Measurements from ENCODE around the gene TOMM40. TPM values are rescaled to one million over a fixed set of nuclear protein-coding genes. Genes with fewer than 3 reads are reported as not detected.

The TOMM40 gene
- total and polyA plus RNA-seq, 2 of the 13 experiments (the other 11 are each of a cell fraction or from before 2014, with no cell fraction given): 72.0 to 110 TPM

GRCh38 chr19:44847144-44848035 is 43.7 kb upstream of the TOMM40 start (continued):
- peak in 1 of 2 experiments; percentile 14; a peak in 2 of 4 replicates for TF ChIP-seq HMGXB4 (CRISPR knock-in tag; IDR thresholded peaks at IDR 0.05; ENCODE audit: borderline replicate concordance in 1 of 2, low read depth in 1 of 2)
- 0 out of 2 replicates have a peak, but pooled peaks have one; percentile 8 for TF ChIP-seq ARID2 (CRISPR knock-in tag; IDR thresholded peaks at IDR 0.05; ENCODE audit: borderline replicate concordance)
- no peak for TF ChIP-seq ZNF710 (CRISPR knock-in tag; IDR thresholded peaks at IDR 0.05; ENCODE audit: borderline replicate concordance)
- TF ChIP-seq ZNF737 (CRISPR knock-in tag; IDR thresholded peaks at IDR 0.05; ENCODE audit: borderline replicate concordance): no peak
- TF ChIP-seq, protein P1, sequence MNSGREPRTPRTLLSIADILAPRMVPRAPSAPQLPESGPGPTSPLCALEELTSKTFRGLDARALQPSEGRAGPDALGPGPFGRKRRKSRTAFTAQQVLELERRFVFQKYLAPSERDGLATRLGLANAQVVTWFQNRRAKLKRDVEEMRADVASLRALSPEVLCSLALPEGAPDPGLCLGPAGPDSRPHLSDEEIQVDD (CRISPR knock-in tag; IDR thresholded peaks at IDR 0.05; ENCODE audit: borderline replicate concordance): no peak
- TF ChIP-seq, protein P2, sequence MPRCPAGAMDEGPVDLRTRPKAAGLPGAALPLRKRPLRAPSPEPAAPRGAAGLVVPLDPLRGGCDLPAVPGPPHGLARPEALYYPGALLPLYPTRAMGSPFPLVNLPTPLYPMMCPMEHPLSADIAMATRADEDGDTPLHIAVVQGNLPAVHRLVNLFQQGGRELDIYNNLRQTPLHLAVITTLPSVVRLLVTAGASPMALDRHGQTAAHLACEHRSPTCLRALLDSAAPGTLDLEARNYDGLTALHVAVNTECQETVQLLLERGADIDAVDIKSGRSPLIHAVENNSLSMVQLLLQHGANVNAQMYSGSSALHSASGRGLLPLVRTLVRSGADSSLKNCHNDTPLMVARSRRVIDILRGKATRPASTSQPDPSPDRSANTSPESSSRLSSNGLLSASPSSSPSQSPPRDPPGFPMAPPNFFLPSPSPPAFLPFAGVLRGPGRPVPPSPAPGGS (CRISPR knock-in tag; IDR thresholded peaks at IDR 0.05): no peak
- TF ChIP-seq, protein P3, sequence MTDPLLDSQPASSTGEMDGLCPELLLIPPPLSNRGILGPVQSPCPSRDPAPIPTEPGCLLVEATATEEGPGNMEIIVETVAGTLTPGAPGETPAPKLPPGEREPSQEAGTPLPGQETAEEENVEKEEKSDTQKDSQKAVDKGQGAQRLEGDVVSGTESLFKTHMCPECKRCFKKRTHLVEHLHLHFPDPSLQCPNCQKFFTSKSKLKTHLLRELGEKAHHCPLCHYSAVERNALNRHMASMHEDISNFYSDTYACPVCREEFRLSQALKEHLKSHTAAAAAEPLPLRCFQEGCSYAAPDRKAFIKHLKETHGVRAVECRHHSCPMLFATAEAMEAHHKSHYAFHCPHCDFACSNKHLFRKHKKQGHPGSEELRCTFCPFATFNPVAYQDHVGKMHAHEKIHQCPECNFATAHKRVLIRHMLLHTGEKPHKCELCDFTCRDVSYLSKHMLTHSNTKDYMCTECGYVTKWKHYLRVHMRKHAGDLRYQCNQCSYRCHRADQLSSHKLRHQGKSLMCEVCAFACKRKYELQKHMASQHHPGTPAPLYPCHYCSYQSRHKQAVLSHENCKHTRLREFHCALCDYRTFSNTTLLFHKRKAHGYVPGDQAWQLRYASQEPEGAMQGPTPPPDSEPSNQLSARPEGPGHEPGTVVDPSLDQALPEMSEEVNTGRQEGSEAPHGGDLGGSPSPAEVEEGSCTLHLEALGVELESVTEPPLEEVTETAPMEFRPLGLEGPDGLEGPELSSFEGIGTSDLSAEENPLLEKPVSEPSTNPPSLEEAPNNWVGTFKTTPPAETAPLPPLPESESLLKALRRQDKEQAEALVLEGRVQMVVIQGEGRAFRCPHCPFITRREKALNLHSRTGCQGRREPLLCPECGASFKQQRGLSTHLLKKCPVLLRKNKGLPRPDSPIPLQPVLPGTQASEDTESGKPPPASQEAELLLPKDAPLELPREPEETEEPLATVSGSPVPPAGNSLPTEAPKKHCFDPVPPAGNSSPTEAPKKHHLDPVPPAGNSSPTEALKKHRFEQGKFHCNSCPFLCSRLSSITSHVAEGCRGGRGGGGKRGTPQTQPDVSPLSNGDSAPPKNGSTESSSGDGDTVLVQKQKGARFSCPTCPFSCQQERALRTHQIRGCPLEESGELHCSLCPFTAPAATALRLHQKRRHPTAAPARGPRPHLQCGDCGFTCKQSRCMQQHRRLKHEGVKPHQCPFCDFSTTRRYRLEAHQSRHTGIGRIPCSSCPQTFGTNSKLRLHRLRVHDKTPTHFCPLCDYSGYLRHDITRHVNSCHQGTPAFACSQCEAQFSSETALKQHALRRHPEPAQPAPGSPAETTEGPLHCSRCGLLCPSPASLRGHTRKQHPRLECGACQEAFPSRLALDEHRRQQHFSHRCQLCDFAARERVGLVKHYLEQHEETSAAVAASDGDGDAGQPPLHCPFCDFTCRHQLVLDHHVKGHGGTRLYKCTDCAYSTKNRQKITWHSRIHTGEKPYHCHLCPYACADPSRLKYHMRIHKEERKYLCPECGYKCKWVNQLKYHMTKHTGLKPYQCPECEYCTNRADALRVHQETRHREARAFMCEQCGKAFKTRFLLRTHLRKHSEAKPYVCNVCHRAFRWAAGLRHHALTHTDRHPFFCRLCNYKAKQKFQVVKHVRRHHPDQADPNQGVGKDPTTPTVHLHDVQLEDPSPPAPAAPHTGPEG (CRISPR knock-in tag; IDR thresholded peaks at IDR 0.05): no peak
- TF ChIP-seq RFX5 (IDR thresholded peaks at IDR 0.05; ENCODE audit: low read depth, low read length): no peak
- 0 out of 2 replicates have a peak, but pooled peaks have one; percentile 2 for TF ChIP-seq TMF1 (CRISPR knock-in tag; IDR thresholded peaks at IDR 0.05; ENCODE audit: low read depth)
- peak; percentile 49 for TF ChIP-seq HDAC1 (CRISPR knock-in tag; IDR thresholded peaks at IDR 0.05)

Measured in HepG2 (cell line).